Breast epithelium (tissue), 3 donors: ENCODE data around the gene WLS.

ENCODE experiments used
- CTCF ChIP-seq, 3 donors: fragments of 450-650 bp; IDR thresholded peaks; one replicate each; pipeline ENCODE4 v1.5.1; 2016 to 2017; ENCODE audit warnings: antibody characterized with exemption in 3 of 3, mild to moderate bottlenecking in 3 of 3, moderate library complexity in 3 of 3
- POLR2AphosphoS5 ChIP-seq, 3 donors: sonication (generic); formaldehyde crosslinking; IDR thresholded peaks; one replicate each; pipeline ENCODE4 v1.6.1; 2017; ENCODE audit warnings: antibody characterized with exemption in 3 of 3

GRCh38 chr1:68217618-68218017 is 14.7 kb downstream of the WLS start:
- TF ChIP-seq CTCF (IDR thresholded peaks at IDR 0.05) (no peak), POLR2AphosphoS5 (IDR thresholded peaks at IDR 0.05) (no peak)
